Measurements from ENCODE around the gene ACACB.

Gene ACACB

GRCh38 chr12:109115758-109116610 is at the start of gene ACACB:
Gene ACACB, plus strand, starts transcription at chr12:109116587. Its CDS starts 22,819 bp downstream, at chr12:109139406.
- H3K4me3 ChIP-seq (ENCODE audit: low read length), result no peak within 1 kb of the TSS
- TF ChIP-seq CTCF (conservative IDR thresholded peaks at IDR 0.05; ENCODE audit: low read length), result no peak
- no peak for DNase-seq (ENCODE audit: low read depth)

- DNase-seq (ENCODE audit: low read depth), result no peak
- H3K4me3 ChIP-seq (ENCODE audit: low read length), result no peak overlapping the region
- no peak for TF ChIP-seq CTCF (conservative IDR thresholded peaks at IDR 0.05; ENCODE audit: low read length)
These were observed 46.8 kb upstream of the ACACB start for GRCh38 chr12:109069307-109070271.

GRCh38 chr12:109074866-109075265 is 41.5 kb upstream of the ACACB start:
- no peak overlapping the region for H3K4me3 ChIP-seq (ENCODE audit: low read length)
- TF ChIP-seq CTCF (conservative IDR thresholded peaks at IDR 0.05; ENCODE audit: low read length), result no peak
- no peak for DNase-seq (ENCODE audit: low read depth)

- no peak for TF ChIP-seq CTCF (conservative IDR thresholded peaks at IDR 0.05; ENCODE audit: low read length)
- DNase-seq (ENCODE audit: low read depth), result no peak
- no peak overlapping the region for H3K4me3 ChIP-seq (ENCODE audit: low read length)
These were observed 33.6 kb upstream of the ACACB start for GRCh38 chr12:109082751-109083150.

- no peak overlapping the region for H3K4me3 ChIP-seq (ENCODE audit: low read length)
- no peak for DNase-seq (ENCODE audit: low read depth)
- no peak for TF ChIP-seq CTCF (conservative IDR thresholded peaks at IDR 0.05; ENCODE audit: low read length)
These were observed 32.0 kb upstream of the ACACB start for GRCh38 chr12:109084425-109084824.

- H3K4me3 ChIP-seq (ENCODE audit: low read length), result no peak overlapping the region
- no peak for TF ChIP-seq CTCF (conservative IDR thresholded peaks at IDR 0.05; ENCODE audit: low read length)
- DNase-seq (ENCODE audit: low read depth), result no peak
These were observed 30.8 kb upstream of the ACACB start for GRCh38 chr12:109085590-109085989.
